ENCODE measurements around the gene NUF2. TPM values are rescaled to one million over a fixed set of nuclear protein-coding genes. Genes with fewer than 3 reads are reported as not detected.

NUF2 gene
- total RNA-seq, 1 experiment from 2014 or later, result 30.7 TPM

DNA sequence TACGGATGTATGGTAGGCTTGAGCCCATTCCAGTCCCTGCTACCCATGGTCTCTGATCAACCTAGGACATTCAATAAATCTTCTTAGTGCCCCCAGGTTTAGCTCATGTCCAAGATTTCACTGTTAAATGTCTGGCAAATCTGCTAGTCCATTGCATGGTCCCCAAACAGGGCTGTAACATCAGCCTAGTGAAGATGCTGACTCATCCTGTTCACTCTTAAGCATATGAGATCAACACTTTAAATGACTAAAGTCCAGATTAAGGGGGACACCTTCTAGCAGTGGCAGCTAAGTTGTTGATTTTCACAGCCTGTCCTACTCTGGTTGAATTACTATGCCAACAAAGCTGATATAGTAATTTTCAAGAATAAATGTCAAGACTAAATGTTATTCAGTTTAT is 46.5 kb upstream of the NUF2 start:
- Histone ChIP-seq H3K9ac (ENCODE audit: extremely low read depth, insufficient read length, low read length) (no peak overlapping the region), H2BK120ac (ENCODE audit: low read depth, low read length, poor library complexity, severe bottlenecking) (no peak overlapping the region), H2BK15ac (ENCODE audit: low read depth, low read length) (no peak overlapping the region), H3K4ac (ENCODE audit: low read depth, low read length) (no peak overlapping the region), H3T11ph (ENCODE audit: low read length) (no peak overlapping the region), H4K5ac (ENCODE audit: insufficient read length, low read depth, low read length) (no peak overlapping the region), H4K8ac (replicated peaks; ENCODE audit: insufficient read length, low read depth, low read length) (no peak overlapping the region), H3K14ac (ENCODE audit: insufficient read depth, low read length) (no peak overlapping the region), H3K23ac (ENCODE audit: insufficient read length, low read depth, low read length) (no peak overlapping the region), H4K91ac (ENCODE audit: insufficient read length, low read depth, low read length) (no peak overlapping the region), H2AFZ (ENCODE audit: low read length) (no peak overlapping the region), H3K18ac (ENCODE audit: insufficient read length, low read depth, low read length) (no peak overlapping the region), H3K27me3 (ENCODE audit: insufficient read depth, low read length) (no peaks in the 10 kb centered on the region), H3K23me2 (ENCODE audit: insufficient read length, low read depth, low read length, poor library complexity, severe bottlenecking) (no peaks in the 10 kb centered on the region), H3K56ac (ENCODE audit: insufficient read length, low read depth, low read length) (no peak overlapping the region), H3K9me3 (ENCODE audit: control insufficient read depth, low read depth, low read length) (no peaks in the 10 kb centered on the region), H2BK12ac (ENCODE audit: insufficient read length, low read depth, low read length) (no peak overlapping the region), H3K79me1 (ENCODE audit: insufficient read depth, low read depth, low read length, poor library complexity, severe bottlenecking) (no peaks in the 10 kb centered on the region), H4K20me1 (ENCODE audit: control insufficient read depth, insufficient read depth, insufficient read length) (no peaks in the 10 kb centered on the region), H3K4me2 (ENCODE audit: insufficient read depth, insufficient read length, low read length) (no peak overlapping the region), H2BK5ac (ENCODE audit: insufficient read length, low read length) (no peak overlapping the region), H3K4me1 (ENCODE audit: insufficient read depth, low read length) (no peaks in the 10 kb centered on the region; the same call in 1 of the 2 replicates), H3K27ac (ENCODE audit: insufficient read length, low read depth, low read length) (no peak overlapping the region), H2AK5ac (ENCODE audit: insufficient read length, low read length) (no peak overlapping the region), H2BK20ac (ENCODE audit: low read depth, low read length, poor library complexity, severe bottlenecking) (no peak overlapping the region), H3K79me2 (ENCODE audit: insufficient read depth, low read length) (no peaks in the 10 kb centered on the region)
- peak overlapping the region in 1 of 3 experiments; percentile 86; a peak in 2 of 7 replicates for H3K27ac Mint-ChIP-seq
- TF ChIP-seq, protein P1, sequence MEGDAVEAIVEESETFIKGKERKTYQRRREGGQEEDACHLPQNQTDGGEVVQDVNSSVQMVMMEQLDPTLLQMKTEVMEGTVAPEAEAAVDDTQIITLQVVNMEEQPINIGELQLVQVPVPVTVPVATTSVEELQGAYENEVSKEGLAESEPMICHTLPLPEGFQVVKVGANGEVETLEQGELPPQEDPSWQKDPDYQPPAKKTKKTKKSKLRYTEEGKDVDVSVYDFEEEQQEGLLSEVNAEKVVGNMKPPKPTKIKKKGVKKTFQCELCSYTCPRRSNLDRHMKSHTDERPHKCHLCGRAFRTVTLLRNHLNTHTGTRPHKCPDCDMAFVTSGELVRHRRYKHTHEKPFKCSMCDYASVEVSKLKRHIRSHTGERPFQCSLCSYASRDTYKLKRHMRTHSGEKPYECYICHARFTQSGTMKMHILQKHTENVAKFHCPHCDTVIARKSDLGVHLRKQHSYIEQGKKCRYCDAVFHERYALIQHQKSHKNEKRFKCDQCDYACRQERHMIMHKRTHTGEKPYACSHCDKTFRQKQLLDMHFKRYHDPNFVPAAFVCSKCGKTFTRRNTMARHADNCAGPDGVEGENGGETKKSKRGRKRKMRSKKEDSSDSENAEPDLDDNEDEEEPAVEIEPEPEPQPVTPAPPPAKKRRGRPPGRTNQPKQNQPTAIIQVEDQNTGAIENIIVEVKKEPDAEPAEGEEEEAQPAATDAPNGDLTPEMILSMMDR (conservative IDR thresholded peaks at IDR 0.05), result no peak
- no peak overlapping the region for H3K4me3 Mint-ChIP-seq
- DNase-seq, result no peak
- H3K36me3 Mint-ChIP-seq (ENCODE audit: insufficient read depth in 1 of 3, low read depth in 3 of 3), result peaks cover 6 to 34% (median 11%) of the 10 kb centered on the region in 3 experiments; a peak in 4 of 7 replicates
- peaks cover 15 to 32% of the 10 kb centered on the region in 2 experiments for H3K9me3 Mint-ChIP-seq
- H3K27me3 Mint-ChIP-seq (ENCODE audit: low read depth), result no peaks in the 10 kb centered on the region
- H3K4me1 Mint-ChIP-seq, result peaks cover 9 to 14% of the 10 kb centered on the region in 2 experiments
- WGBS (ENCODE audit: extremely low coverage, insufficient read length, low lambda C conversion rate), result no CpG with 5 or more reads among the region's 1 CpG

All from H9 (cell line).